MG63 (cell line): Measurements from ENCODE around the gene PYROXD2. TPM values are rescaled to one million over a fixed set of nuclear protein-coding genes. Genes with fewer than 3 reads are reported as not detected.
A peak's percentile ranks its signal among the peaks of the same experiment; 100 is the strongest.

Source experiments
- DNase-seq: peaks from one replicate; pipeline ENCODE4 v3.0.0-alpha.2; 2020
- H3K27me3 ChIP-seq: fragments of 250-450 bp; sonication (Bioruptor Pico); 2 replicates; pipeline ENCODE4 v1.5.1; 2020; ENCODE audit warnings: mild to moderate bottlenecking, moderate library complexity
- H3K36me3 ChIP-seq: fragments of 250-450 bp; sonication (Bioruptor Pico); 2 replicates; pipeline ENCODE4 v1.5.1; 2020; ENCODE audit warnings: mild to moderate bottlenecking, moderate library complexity
- H3K4me3 ChIP-seq: fragments of 250-450 bp; sonication (Bioruptor Pico); 2 replicates; pipeline ENCODE4 v1.5.1; 2020; ENCODE audit warnings: mild to moderate bottlenecking, moderate library complexity
- H3K9me3 ChIP-seq: fragments of 250-450 bp; sonication (Bioruptor Pico); 2 replicates; pipeline ENCODE4 v1.5.1; 2020; ENCODE audit warnings: mild to moderate bottlenecking, moderate library complexity
- total RNA-seq: library from RNA; depleted of rRNA; stranded (reverse); fragments of >200 nt; shearing (Covaris generic); gene quantifications from 2 replicates; pipeline ENCODE4 v1.2.3, GENCODE V29; 2014; ENCODE audit warnings: low replicate concordance; rRNA removed

PYROXD2 gene
- total RNA-seq: 1.6 and 1.8 TPM in 2 replicates

DNA sequence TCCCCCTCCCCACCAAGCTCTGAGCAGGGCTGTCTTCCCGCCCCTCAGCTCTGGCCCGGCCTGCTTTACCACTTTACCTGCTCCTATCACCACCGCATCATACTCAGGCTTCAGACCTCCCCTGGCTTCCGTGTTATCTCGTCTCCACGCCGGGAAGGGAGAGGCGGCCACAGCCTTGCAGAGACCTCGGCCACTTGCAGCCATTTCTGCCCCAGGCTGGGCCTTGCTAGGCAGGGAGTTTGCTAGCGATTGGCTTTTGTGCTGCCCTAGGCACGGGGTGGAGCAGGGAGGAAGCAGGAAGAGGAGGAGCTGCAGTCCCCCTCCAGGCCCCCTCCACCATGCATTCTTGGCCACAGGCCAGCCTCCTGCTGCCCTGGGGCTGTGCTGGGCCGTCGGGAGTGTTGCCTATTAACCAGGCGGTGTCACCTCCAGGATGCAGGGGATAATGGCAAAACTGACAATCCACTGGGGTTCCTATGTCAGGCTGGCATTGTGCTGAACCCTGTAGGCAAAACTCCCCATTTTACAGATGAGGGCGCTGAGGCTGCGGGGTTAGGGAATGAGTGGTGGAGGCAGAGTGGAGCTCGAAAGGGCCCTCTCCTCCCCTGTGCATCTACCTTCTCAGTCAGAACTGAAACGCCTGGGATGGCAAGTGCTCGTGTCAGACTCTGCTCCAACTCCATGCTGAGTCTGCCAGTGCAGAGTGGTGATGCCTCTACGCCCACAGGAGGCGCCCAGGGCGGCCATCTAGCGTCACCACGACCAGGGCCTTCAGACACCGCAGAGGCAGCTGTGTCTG, at the start of gene PYROXD2:
TSS of gene PYROXD2 (minus strand) at position 251 of the 799 bp plus-strand sequence. CDS start at position 204, 47 bp downstream.
- DNase-seq: peak; percentile 83
- Histone ChIP-seq H3K9me3 (no peaks in the 10 kb centered on the region), H3K36me3 (peaks cover 2% of the 10 kb centered on the region), H3K4me3 (peak within 1 kb of the TSS; percentile 38), H3K27me3 (no peaks in the 10 kb centered on the region)

- Histone ChIP-seq H3K4me3 (no peak overlapping the region), H3K36me3 (no peaks in the 10 kb centered on the region), H3K9me3 (no peaks in the 10 kb centered on the region), H3K27me3 (no peaks in the 10 kb centered on the region)
- DNase-seq: no peak
Measured at GRCh38 chr10:98463976-98464754, 49.2 kb upstream of the PYROXD2 start.

GRCh38 chr10:98463016-98463415, 48.0 kb upstream of the PYROXD2 start:
- Histone ChIP-seq H3K4me3 (no peak overlapping the region), H3K27me3 (no peaks in the 10 kb centered on the region), H3K9me3 (no peaks in the 10 kb centered on the region), H3K36me3 (no peaks in the 10 kb centered on the region)
- DNase-seq: no peak

GRCh38 chr10:98461500-98461842, 46.5 kb upstream of the PYROXD2 start:
- Histone ChIP-seq H3K27me3 (no peaks in the 10 kb centered on the region), H3K36me3 (no peaks in the 10 kb centered on the region)
- DNase-seq: no peak

GRCh38 chr10:98460837-98461499, 46.0 kb upstream of the PYROXD2 start:
- Histone ChIP-seq H3K4me3 (no peak overlapping the region), H3K9me3 (no peaks in the 10 kb centered on the region), H3K27me3 (no peaks in the 10 kb centered on the region), H3K36me3 (no peaks in the 10 kb centered on the region)
- peak; percentile 71 for DNase-seq

More at GRCh38 chr10:98461500-98461842, 46.5 kb upstream of the PYROXD2 start:
- no peaks in the 10 kb centered on the region for H3K9me3 ChIP-seq
- no peak overlapping the region for H3K4me3 ChIP-seq

GRCh38 chr10:98458809-98459784, 44.1 kb upstream of the PYROXD2 start:
- no peak for DNase-seq

GRCh38 chr10:98457721-98458120, 42.7 kb upstream of the PYROXD2 start:
- no peak for DNase-seq
- Histone ChIP-seq H3K27me3 (no peaks in the 10 kb centered on the region), H3K9me3 (no peaks in the 10 kb centered on the region), H3K4me3 (no peak overlapping the region), H3K36me3 (no peaks in the 10 kb centered on the region)

More at GRCh38 chr10:98458809-98459784, 44.1 kb upstream of the PYROXD2 start:
- H3K4me3 ChIP-seq: no peak overlapping the region
- H3K27me3 ChIP-seq: no peaks in the 10 kb centered on the region
- no peaks in the 10 kb centered on the region for H3K36me3 ChIP-seq
- H3K9me3 ChIP-seq: no peaks in the 10 kb centered on the region

DNA sequence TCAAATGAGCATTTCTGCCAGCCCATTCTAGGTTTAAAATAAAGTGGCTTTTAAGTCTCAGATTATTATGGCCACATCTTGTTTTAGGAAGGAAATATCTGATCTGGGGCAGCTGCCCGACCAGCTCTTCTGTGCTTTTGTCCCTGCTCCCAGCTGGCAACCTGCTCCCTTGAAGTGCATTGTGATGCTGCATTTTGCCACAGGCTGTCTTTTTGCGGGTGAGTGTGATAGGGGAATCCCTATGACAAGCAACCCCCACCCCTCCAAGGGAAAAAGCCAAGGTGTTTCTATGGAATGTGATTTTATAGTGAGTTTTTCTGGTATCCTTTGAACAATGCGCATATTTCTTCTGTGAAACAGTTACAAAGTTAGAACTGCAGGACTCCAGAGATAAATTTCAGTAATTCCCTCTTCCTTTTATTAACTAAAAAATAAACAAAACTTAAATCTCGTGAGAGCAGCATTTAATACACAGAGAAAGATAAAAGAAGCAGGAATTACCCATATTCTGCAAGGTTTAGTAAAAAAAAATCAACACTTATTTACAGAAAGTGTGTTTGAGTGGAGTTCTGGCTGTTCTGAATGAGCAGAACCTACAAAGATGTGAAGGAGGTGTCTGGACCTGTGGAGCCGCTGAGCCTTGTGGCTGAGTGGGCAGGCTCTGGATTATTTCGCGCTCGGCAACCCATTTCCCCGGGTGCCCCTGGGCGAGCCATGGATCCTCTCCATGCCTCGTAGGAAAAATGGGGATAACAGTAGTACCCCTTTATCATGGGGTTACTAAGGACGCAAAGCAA, 41.9 kb upstream of the PYROXD2 start:
- no peaks in the 10 kb centered on the region for H3K36me3 ChIP-seq
- H3K27me3 ChIP-seq: no peaks in the 10 kb centered on the region
- no peak for DNase-seq
- H3K4me3 ChIP-seq: no peak overlapping the region
- no peaks in the 10 kb centered on the region for H3K9me3 ChIP-seq

- H3K36me3 ChIP-seq: no peaks in the 10 kb centered on the region
- no peak for DNase-seq
- H3K4me3 ChIP-seq: no peak overlapping the region
- no peaks in the 10 kb centered on the region; the same call in 1 of the 2 replicates for H3K27me3 ChIP-seq
- H3K9me3 ChIP-seq: no peaks in the 10 kb centered on the region
Measured at GRCh38 chr10:98456043-98456570, 41.1 kb upstream of the PYROXD2 start.

- no peaks in the 10 kb centered on the region; the same call in 1 of the 2 replicates for H3K27me3 ChIP-seq
- DNase-seq: no peak
- no peak overlapping the region for H3K4me3 ChIP-seq
- no peaks in the 10 kb centered on the region for H3K36me3 ChIP-seq
- H3K9me3 ChIP-seq: no peaks in the 10 kb centered on the region
Measured at GRCh38 chr10:98453729-98454128, 38.7 kb upstream of the PYROXD2 start.

DNA sequence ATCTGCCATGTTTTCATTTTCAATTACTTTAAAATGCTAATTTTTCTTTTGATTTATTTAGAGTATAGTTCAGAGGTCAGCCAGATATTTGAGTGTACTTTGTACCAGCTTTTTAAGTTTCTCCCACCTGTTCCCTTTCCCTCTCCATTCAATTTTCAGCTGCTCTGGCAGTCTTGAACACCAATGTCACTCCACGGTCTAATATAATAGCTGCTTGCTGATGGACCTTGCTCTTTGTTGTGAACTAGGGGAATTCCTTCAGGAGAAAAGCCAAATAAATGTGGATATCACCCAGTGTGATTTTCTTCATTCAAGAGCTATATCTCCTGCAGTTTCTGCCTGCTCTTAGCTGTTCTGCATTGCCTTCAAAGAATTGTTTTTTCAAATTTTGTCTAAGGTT, 35.6 kb upstream of the PYROXD2 start:
- H3K4me3 ChIP-seq: no peak overlapping the region
- no peaks in the 10 kb centered on the region; the same call in 1 of the 2 replicates for H3K27me3 ChIP-seq
- no peak for DNase-seq

DNA sequence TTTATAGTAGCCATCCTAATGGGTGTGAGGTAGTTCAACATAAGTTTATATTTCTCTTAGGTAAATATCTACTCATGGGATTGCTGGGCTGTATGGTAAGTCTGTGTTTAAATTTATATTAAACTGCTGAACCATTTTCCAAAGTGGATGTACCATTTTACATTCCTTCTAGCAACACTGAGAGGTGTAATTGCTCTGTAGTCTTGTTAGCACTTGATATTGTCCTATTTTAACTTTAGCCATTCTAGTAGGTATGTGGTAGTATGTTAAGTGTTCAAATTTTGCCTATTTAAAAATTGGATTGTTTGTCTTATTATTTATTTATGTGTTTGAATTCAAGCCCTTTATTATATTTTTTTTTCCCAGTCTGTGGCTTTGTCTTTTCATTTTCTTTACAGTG, 34.3 kb upstream of the PYROXD2 start:
- DNase-seq: no peak
- Histone ChIP-seq H3K9me3 (no peaks in the 10 kb centered on the region), H3K4me3 (no peak overlapping the region), H3K27me3 (no peaks in the 10 kb centered on the region; the same call in 1 of the 2 replicates), H3K36me3 (peaks cover 8% of the 10 kb centered on the region; the same call in 1 of the 2 replicates)

More for the DNA sequence above, 35.6 kb upstream of the PYROXD2 start:
- H3K36me3 ChIP-seq: no peaks in the 10 kb centered on the region
- no peaks in the 10 kb centered on the region for H3K9me3 ChIP-seq

DNA sequence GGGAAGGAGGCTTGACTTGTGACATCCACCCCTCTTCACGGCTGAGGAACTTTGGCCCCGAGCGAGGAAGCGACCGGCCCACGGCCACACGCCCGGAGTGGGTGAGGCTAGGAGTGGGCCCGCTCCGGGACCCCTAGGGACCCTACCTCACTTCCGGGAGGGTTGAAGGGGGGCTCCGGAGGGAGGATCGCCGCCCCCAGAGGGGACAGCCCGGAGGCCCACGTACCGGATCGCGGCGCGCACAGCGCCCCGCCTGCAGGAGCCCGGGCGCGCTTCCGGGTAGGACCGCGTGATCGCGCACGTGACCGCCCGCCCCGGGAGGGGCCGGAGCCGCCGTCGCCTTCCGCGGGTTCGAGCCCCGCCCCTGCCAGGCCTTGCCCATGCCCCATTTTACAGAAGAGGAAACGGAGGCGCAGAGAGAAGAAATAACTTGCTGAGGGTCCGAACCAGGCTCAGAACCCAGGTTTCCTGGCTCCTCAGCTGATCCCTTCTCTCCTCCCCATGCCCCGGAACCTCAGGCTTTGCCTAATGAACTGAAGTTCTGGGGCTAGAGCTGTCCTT, 31.8 kb upstream of the PYROXD2 start, which contains the start of gene HPS1:
TSS of gene HPS1 (minus strand) at position 275 of the 561 bp plus-strand sequence. CDS start 3,695 bp downstream, outside the sequence.
- Histone ChIP-seq H3K36me3 (peaks cover 15% of the 10 kb centered on the region), H3K4me3 (peak within 1 kb of the TSS; percentile 94), H3K27me3 (no peaks in the 10 kb centered on the region; the same call in 1 of the 2 replicates), H3K9me3 (no peaks in the 10 kb centered on the region)
- DNase-seq: peak; percentile 79

- Histone ChIP-seq H3K9me3 (no peaks in the 10 kb centered on the region), H3K27me3 (no peaks in the 10 kb centered on the region; the same call in 1 of the 2 replicates), H3K36me3 (peaks cover 15% of the 10 kb centered on the region), H3K4me3 (peak overlapping the region; percentile 94)
- DNase-seq: peak; percentile 42
Measured at GRCh38 chr10:98446151-98446660, 31.2 kb upstream of the PYROXD2 start.
